Fibroblast of skin of right quadriceps (primary cell): Measurements from ENCODE around the gene XYLT1.
A peak's percentile ranks its signal among the peaks of the same experiment; 100 is the strongest.

ENCODE experiments used
- DNase-seq: peaks from one replicate; pipeline ENCODE4 v3.0.0-alpha.2; 2013

XYLT1 gene

DNA sequence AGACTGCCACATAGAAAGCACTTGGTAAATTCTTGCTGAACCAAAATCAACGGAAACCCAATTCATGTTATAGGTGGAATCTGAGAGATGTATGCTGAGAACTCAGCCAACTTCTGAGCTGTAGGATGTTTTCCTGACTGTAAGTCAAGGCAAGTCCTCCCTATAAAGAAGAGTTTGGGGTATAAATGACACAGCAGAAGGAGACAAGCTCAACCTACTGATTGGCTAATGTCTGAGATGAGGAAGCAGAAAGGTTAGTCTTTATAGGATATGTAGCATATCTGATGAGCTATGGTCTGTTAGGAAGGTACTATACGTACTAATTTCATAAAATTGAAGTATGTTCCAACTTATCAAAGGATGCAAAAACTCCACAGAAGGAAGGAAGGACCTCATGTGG is 99.5 kb downstream of the XYLT1 start:
- DNase-seq, result no peak

DNA sequence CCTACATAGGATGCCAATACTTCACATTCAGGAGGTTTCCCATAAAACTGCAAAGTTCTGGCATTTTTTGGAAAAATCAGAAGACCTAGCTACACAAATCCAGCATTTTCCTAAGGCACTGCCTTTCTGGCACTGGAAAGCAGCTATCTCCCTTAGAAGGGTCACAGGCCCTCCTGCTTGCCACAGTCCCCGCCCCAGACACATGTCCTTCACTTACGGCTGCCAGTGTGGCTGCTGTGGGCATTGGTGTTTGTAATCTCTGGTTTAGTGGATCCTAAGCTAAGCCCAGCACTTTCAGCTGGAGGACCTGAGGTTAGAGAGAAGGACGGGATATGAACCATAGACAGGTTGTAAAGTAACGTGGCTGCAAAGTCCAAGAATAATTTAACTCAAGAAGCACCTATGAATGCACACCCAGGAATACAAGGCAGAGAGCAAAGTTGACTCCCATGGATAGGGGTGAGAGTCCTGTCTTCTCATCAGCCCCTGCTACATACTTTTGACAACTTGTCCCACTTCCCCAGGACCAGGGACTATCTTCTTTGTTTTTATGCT is 100.0 kb downstream of the XYLT1 start:
- no peak for DNase-seq

GRCh38 chr16:17370223-17370707 is 100.5 kb downstream of the XYLT1 start:
- peak; percentile 54 for DNase-seq

- DNase-seq, result no peak
Measured at GRCh38 chr16:17369421-17370222, 101.1 kb downstream of the XYLT1 start.

- no peak for DNase-seq
Measured at GRCh38 chr16:17368951-17369350, 101.8 kb downstream of the XYLT1 start.

- DNase-seq, result peak; percentile 78
Measured at GRCh38 chr16:17368446-17368845, 102.3 kb downstream of the XYLT1 start.

- DNase-seq, result peak; percentile 95
Measured at GRCh38 chr16:17367923-17368322, 102.8 kb downstream of the XYLT1 start.

DNA sequence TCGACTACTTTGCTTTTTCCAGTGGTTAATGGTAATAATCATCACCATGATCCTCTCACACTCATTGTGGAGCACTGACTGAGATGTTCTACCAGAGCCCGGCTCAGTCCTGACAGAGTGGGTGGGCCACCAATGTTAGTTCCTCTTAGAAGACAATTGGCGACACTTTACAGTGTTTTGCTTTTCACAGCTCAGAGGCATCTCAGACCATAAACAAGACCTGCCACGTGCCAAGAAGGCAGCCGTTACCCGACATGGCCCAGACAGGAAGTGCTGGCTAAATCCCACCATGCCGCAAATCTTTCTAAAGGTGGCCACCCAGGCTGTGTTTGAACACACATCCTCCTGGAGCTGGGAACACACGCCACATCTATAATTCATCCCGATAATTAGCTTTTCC is 103.7 kb downstream of the XYLT1 start:
- no peak for DNase-seq

GRCh38 chr16:17366299-17366961 is 104.3 kb downstream of the XYLT1 start:
- no peak for DNase-seq

DNA sequence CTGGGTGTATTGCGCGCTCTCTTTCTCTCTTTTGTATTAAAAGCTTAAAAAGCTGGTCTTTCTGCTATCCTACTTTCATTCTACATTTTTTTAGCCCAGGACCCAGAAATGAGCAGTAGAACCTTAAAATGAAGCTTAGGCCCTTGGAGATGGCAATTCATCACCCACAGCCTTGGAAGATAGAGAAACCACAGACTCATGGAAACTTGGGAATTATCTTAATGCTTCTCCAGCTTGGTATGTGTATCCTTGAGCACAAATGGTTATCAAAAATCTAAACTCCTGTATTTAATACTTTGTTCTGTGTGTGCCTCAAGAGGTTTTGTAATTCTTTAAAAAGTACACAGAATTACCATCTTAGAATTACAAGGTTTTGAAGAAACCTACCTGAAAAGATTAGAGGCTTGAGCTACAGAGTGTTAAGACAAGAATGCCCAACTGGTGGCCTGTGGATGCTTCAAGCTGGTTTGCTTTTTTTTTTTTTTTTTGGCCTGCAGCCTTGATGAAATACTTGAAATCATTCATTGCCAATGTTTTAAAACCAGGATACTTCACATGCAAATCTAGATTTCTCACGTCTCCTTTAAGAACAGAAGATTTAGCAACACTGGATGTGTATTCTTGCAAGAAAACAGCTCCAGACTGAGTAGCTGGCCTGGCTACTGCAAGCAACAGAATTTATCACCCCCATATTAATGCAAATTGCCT is 105.0 kb downstream of the XYLT1 start:
- peak; percentile 66 for DNase-seq

- no peak for DNase-seq
Measured at GRCh38 chr16:17365211-17365541, 105.6 kb downstream of the XYLT1 start.

- DNase-seq, result peak; percentile 99
Measured at GRCh38 chr16:17364319-17365210, 106.2 kb downstream of the XYLT1 start.

DNA sequence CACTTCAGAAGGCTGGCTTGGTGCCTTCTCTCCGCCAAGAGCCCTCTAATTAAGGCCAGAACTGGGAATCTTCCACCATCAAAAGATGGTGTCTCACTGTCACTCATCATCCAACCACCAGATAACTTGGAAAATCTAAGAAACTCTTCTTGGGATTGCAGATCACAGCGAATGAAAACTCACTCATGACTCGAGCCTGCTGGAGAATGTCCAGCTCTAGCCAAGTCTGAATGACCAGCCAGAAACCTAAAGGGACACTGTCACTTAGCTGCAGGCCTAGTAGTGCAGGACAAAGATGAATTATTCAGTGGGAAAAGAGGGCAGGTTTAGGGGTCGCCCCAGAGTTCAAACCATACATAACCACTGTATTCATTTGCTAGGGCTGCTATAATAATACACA is 107.8 kb downstream of the XYLT1 start:
- DNase-seq, result no peak

DNA sequence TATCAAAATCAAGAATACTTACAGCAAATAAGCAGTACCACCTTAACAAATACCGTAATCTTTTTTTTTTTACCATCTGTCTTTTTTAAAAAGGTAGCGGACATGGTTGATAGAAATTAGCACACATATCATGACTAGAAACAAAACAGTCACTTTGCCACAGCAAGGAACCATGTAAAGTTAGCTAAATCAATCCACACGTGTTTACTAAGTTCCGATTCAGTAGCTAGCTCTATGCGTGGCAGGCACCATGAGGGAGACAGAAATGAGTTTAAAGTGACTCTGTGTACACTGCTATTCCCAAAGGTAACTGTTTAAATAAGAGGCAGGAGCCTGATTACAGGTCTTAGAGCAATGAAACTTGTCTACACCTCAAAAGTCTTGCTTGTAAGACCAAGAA is 108.6 kb downstream of the XYLT1 start:
- no peak for DNase-seq

GRCh38 chr16:17360693-17361122 is 110.1 kb downstream of the XYLT1 start:
- no peak for DNase-seq

- peak; percentile 63 for DNase-seq
Measured at GRCh38 chr16:17359788-17360390, 110.9 kb downstream of the XYLT1 start.

DNA sequence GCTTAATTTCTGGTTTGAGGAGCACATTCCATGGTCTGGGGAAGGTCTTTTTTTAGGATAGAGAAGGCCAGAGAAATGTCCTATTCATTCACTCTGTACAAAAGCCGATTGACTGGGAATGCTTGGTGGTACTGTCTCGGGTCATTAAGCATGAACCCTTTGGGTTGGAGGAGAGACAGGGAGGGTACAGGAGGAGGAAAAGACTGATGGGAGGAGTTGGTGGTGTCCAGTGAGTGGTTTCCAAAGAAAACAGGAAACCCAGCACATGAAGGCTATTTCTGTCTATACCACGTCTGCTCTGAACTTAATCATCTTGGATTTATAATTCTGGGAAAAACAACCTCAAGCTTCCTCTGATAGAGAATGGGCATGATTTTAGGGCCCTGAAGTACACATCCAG is 111.9 kb downstream of the XYLT1 start:
- no peak for DNase-seq

DNA sequence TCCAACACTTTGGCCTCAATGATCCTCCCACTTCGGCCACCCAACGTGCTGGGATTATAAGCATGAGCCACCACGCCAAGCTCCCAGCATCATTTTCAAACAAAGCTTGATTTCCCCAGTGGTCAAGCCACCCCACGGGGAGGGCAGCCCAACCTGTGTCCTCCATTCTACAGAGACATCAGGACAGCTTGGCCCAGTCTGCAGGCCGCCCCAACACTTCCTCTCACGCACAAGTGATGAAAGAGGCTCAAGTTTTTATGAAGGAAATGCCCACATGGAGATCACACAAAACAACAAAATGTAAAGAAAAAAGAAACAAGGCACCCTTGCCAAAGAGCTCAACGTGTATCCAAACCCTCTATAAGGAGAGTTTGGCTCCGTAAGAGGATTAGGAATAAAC is 112.4 kb downstream of the XYLT1 start:
- DNase-seq, result no peak

GRCh38 chr16:17357307-17358062 is 113.3 kb downstream of the XYLT1 start:
- no peak for DNase-seq

DNA sequence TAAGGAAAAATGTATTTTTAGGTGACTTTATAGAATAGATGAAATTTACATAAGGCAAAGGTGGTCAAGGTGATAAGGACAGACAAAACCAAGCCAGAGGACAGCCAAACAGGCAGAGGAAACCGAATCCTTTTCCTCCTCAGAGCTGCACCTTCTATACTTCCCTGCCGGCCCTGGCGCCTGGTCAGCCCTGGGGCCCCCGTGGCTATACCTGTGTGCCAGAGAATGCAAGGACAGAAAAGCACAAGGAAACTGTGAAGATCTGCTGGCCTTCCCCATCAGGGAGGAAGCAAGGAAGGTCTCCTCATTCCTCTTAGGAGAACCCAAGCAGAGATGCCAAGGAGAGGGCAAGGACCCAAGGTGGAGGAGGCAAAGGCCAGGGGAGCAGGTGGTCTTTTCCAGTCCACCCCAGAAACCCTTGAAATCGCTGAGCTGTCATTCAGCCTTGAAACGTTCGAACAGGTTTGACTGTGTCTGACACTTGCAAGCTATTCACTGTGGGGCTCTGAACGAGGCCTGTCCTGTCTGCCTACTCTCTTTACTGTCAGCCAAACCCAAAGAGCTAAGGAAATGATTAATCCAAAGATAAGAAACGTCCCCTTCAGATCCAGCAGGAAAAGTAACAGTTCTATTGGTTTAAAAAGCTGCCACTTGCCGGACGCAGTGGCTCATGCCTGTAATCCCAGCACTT is 114.4 kb downstream of the XYLT1 start:
- DNase-seq, result no peak

DNA sequence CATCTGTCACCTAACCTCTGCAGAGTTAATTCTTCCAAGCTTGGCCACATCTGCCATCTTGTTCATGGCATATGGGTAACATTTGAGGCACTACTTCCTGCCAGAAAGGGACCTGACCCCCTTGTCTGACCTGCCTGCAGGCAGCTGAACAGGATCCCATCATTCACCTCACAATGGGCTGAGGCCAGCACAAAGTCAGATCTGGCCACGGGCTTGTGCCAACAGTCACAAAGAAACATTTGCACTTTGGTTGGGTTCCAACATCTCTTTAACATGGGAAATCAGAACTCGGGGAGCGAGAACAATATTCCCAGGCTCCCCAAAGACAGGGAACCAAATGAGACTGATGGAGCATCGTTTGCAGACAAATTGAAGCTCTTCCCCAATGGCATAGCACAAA is 116.1 kb downstream of the XYLT1 start:
- DNase-seq, result no peak
